HepG2 (cell line): Measurements from ENCODE around the gene PRM3. TPM values are rescaled to one million over a fixed set of nuclear protein-coding genes. Genes with fewer than 3 reads are reported as not detected.

Experiments used
- AGO1 ChIP-seq: fragments of 200-400 bp; formaldehyde crosslinking; IDR thresholded peaks from 2 replicates; pipeline ENCODE4 v1.6.1; 2017; ENCODE audit warnings: mild to moderate bottlenecking, low read depth, low read length, moderate library complexity; ENCODE audit not compliant: poor library complexity, severe bottlenecking
- ATRX ChIP-seq: sonication (generic); formaldehyde crosslinking; IDR thresholded peaks from 2 replicates; pipeline ENCODE4 v1.4.0; 2020; ENCODE audit warnings: missing genetic modification reagents, borderline replicate concordance
- CBX2 ChIP-seq, 2 experiments: fragments of 200-600 bp in 1 of 2; sonication (generic); formaldehyde crosslinking in 1 of 2; IDR thresholded peaks; 2 replicates each; pipeline versions ENCODE4 v1.7.0 to v1.8.1; 2018 to 2022; ENCODE audit warnings: low read depth in 2 of 2, low read length in 1 of 2, mild to moderate bottlenecking in 1 of 2, missing genetic modification reagents in 1 of 2
- CREBL2 ChIP-seq: sonication (generic); formaldehyde crosslinking; IDR thresholded peaks from 2 replicates; pipeline ENCODE4 v1.8.1; 2023; ENCODE audit warnings: missing genetic modification reagents, mild to moderate bottlenecking, borderline replicate concordance
- FUBP1 ChIP-seq: sonication (generic); formaldehyde crosslinking; IDR thresholded peaks from 2 replicates; pipeline ENCODE4 v1.5.1; 2020; ENCODE audit warnings: missing genetic modification reagents, mild to moderate bottlenecking, borderline replicate concordance
- GABPA ChIP-seq, 2 experiments: IDR thresholded peaks; 2 replicates each; pipeline ENCODE4 v1.6.1; 2011 to 2016; ENCODE audit warnings: low read depth in 2 of 2, low read length in 1 of 2, missing biosample characterization in 1 of 2, missing genetic modification characterization in 1 of 2
- GATA4 ChIP-seq: sonication (generic); IDR thresholded peaks from 2 replicates; pipeline ENCODE4 v1.6.1; 2016; ENCODE audit warnings: antibody characterized with exemption, low read depth, borderline replicate concordance
- GPBP1L1 ChIP-seq: sonication (generic); formaldehyde crosslinking; IDR thresholded peaks from 2 replicates; pipeline ENCODE4 v1.5.0; 2020; ENCODE audit warnings: mild to moderate bottlenecking, missing genetic modification reagents
- HOXA5 ChIP-seq: sonication (generic); formaldehyde crosslinking; IDR thresholded peaks from 2 replicates; pipeline ENCODE4 v1.4.0; 2020; ENCODE audit warnings: missing genetic modification reagents
- IRF2 ChIP-seq: IDR thresholded peaks from 2 replicates; pipeline ENCODE4 v1.6.1; 2018; ENCODE audit warnings: missing genetic modification reagents, missing compliant biosample characterization
- JUNB ChIP-seq: sonication (generic); formaldehyde crosslinking; IDR thresholded peaks from 2 replicates; pipeline ENCODE4 v1.8.0; 2022; ENCODE audit warnings: missing genetic modification reagents, mild to moderate bottlenecking, borderline replicate concordance
- PAF1 ChIP-seq: IDR thresholded peaks from 2 replicates; pipeline ENCODE4 v1.6.1; 2016; ENCODE audit warnings: missing genetic modification reagents, missing compliant biosample characterization
- POGK ChIP-seq: sonication (generic); formaldehyde crosslinking; conservative IDR thresholded peaks from 2 replicates; pipeline ENCODE4 v1.8.0; 2022; ENCODE audit warnings: mild to moderate bottlenecking, moderate library complexity, missing genetic modification reagents
- PRMT3 ChIP-seq: sonication (generic); formaldehyde crosslinking; IDR thresholded peaks from 2 replicates; pipeline ENCODE4 v1.8.1; 2022; ENCODE audit warnings: low read depth, mild to moderate bottlenecking, moderate library complexity, missing genetic modification reagents, borderline replicate concordance
- RXRA ChIP-seq: sonication (generic); formaldehyde crosslinking; IDR thresholded peaks from 2 replicates; pipeline ENCODE4 v1.5.1; 2020; ENCODE audit warnings: missing genetic modification reagents
- SOX5 ChIP-seq: IDR thresholded peaks from 2 replicates; pipeline ENCODE4 v1.6.1; 2016; ENCODE audit warnings: borderline replicate concordance
- SP5 ChIP-seq: IDR thresholded peaks from 2 replicates; pipeline ENCODE4 v1.6.1; 2016; ENCODE audit warnings: low read depth, borderline replicate concordance
- TAF15 ChIP-seq: fragments of 200-400 bp; formaldehyde crosslinking; IDR thresholded peaks from one replicate; pipeline ENCODE4 v1.6.1; 2018; ENCODE audit warnings: mild to moderate bottlenecking, low read depth, low read length; ENCODE audit not compliant: poor library complexity, severe bottlenecking
- ZBTB42 ChIP-seq: sonication (generic); formaldehyde crosslinking; IDR thresholded peaks from 2 replicates; pipeline ENCODE4 v1.5.0; 2020; ENCODE audit warnings: mild to moderate bottlenecking, missing genetic modification reagents
- ZNF496 ChIP-seq: sonication (generic); formaldehyde crosslinking; IDR thresholded peaks from 2 replicates; pipeline ENCODE4 v1.8.1; 2023; ENCODE audit warnings: mild to moderate bottlenecking, moderate library complexity, missing genetic modification reagents; ENCODE audit not compliant: insufficient replicate concordance
- ZNF724P ChIP-seq: sonication (generic); formaldehyde crosslinking; IDR thresholded peaks from 2 replicates; pipeline ENCODE4 v1.8.0; 2022; ENCODE audit warnings: missing genetic modification reagents, borderline replicate concordance
- ZNF780A ChIP-seq: sonication (generic); formaldehyde crosslinking; IDR thresholded peaks from 2 replicates; pipeline ENCODE4 v1.8.0; 2022; ENCODE audit warnings: mild to moderate bottlenecking, missing genetic modification reagents, moderate library complexity
- polyA plus RNA-seq, 8 experiments: library from polyadenylated mRNA; depleted of rRNA in 3 of 8; stranded (reverse) in 7 of 8; unstranded in 1 of 8; fragments of >200 nt; fragmentation: Illumina TruSeq in 4 of 8; extraction: Trizol in 4 of 8; gene quantifications; 2 replicates each; pipeline versions ENCODE4 v1.2.1 to v1.2.3, GENCODE V29; 2011 to 2016; ENCODE audit warnings: low read depth in 4 of 8, missing spikeins in 1 of 8, mixed read lengths in 1 of 8; ENCODE audit not compliant: insufficient read depth in 1 of 8
- total RNA-seq, 5 experiments: library from RNA; depleted of rRNA; stranded (reverse); fragments of >200 nt; fragmentation: Illumina TruSeq; extraction: Trizol; gene quantifications; 2 replicates each; pipeline ENCODE4 v1.2.3, GENCODE V29; 2016; ENCODE audit warnings: low read depth in 1 of 5

Gene PRM3
- total and polyA plus RNA-seq, 2 of the 13 experiments (the other 11 are each of a cell fraction or from before 2014, with no cell fraction given), result not detected

- TF ChIP-seq SOX5 (no peak), SP5 (CRISPR knock-in tag) (no peak), ATRX (CRISPR knock-in tag) (0 out of 2 replicates have a peak, but pooled peaks have one; percentile 73), GABPA (IDR thresholded peaks at IDR 0.05; ENCODE audit: low read depth, low read length) (no peak), GABPA (CRISPR knock-in tag; IDR thresholded peaks at IDR 0.05; ENCODE audit: low read depth) (peak; percentile 57; the same call in 1 of the 2 replicates), ZBTB42 (0 out of 2 replicates have a peak, but pooled peaks have one; percentile 45), PRMT3 (no peak), AGO1 (no peak), TAF15 (no peak), CBX2 (IDR thresholded peaks at IDR 0.05; ENCODE audit: low read depth, low read length) (no peak), CBX2 (CRISPR knock-in tag; IDR thresholded peaks at IDR 0.05; ENCODE audit: low read depth) (0 out of 2 replicates have a peak, but pooled peaks have one; percentile 37), ZNF780A (no peak), RXRA (CRISPR knock-in tag) (no peak; the same call in 1 of the 2 replicates), JUNB (CRISPR knock-in tag) (no peak), GPBP1L1 (CRISPR knock-in tag) (no peak), CREBL2 (no peak), ZNF724P (CRISPR knock-in tag) (no peak), IRF2 (CRISPR knock-in tag) (0 out of 2 replicates have a peak, but pooled peaks have one; percentile 25), PAF1 (CRISPR knock-in tag) (no peak), ZNF496 (CRISPR knock-in tag) (no peak), FUBP1 (CRISPR knock-in tag) (no peak; the same call in 1 of the 2 replicates), HOXA5 (no peak; the same call in none of the 2 replicates), POGK (no peak; the same call in 1 of the 2 replicates), GATA4 (no peak)
Observed at GRCh38 chr16:11278681-11279628, 5.5 kb upstream of the PRM3 start (continued).
